Measurements from ENCODE around the gene KMT5C.

KMT5C gene

DNA sequence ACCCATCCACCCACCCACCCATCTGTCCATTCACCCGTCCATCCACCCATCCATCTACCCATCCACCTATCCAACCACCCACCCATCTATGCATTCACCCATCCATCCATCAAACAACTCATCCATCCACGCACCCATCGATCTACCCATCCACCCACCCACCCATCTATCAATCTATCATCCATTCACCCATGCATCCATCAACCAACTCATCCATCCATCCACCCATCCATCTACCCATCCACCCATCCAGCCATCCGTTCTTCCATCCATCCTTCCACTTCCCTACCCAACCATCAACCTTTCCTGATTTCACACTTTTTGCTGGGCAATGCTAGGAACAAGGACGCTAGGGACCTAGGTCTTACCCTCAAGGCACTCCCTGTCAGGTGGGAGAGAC, 42.3 kb downstream of the KMT5C start:
- TF ChIP-seq, protein P1, sequence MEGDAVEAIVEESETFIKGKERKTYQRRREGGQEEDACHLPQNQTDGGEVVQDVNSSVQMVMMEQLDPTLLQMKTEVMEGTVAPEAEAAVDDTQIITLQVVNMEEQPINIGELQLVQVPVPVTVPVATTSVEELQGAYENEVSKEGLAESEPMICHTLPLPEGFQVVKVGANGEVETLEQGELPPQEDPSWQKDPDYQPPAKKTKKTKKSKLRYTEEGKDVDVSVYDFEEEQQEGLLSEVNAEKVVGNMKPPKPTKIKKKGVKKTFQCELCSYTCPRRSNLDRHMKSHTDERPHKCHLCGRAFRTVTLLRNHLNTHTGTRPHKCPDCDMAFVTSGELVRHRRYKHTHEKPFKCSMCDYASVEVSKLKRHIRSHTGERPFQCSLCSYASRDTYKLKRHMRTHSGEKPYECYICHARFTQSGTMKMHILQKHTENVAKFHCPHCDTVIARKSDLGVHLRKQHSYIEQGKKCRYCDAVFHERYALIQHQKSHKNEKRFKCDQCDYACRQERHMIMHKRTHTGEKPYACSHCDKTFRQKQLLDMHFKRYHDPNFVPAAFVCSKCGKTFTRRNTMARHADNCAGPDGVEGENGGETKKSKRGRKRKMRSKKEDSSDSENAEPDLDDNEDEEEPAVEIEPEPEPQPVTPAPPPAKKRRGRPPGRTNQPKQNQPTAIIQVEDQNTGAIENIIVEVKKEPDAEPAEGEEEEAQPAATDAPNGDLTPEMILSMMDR (IDR thresholded peaks at IDR 0.05) = no peak
- H3K9me3 ChIP-seq = no peaks in the 10 kb centered on the region
- H3K27me3 ChIP-seq = peaks cover 0 to 9% of the 10 kb centered on the region in 2 donors
- H3K4me1 ChIP-seq = peaks cover 0 to 24% (median 23%) of the 10 kb centered on the region in 4 donors
- H3K36me3 ChIP-seq = peaks cover 0 to under 1% (median under 1%) of the 10 kb centered on the region in 3 donors
- DNase-seq = no peak
- H3K4me3 ChIP-seq = no peak overlapping the region
- no peak overlapping the region for H3K27ac ChIP-seq
- intact Hi-C loops (cut with DNase I; ENCODE audit: low total_unique reads) = loop anchor here (5.0 kb wide), 1 partner anchor 80 kb away; no protein-coding TSS in a partner anchor

DNA sequence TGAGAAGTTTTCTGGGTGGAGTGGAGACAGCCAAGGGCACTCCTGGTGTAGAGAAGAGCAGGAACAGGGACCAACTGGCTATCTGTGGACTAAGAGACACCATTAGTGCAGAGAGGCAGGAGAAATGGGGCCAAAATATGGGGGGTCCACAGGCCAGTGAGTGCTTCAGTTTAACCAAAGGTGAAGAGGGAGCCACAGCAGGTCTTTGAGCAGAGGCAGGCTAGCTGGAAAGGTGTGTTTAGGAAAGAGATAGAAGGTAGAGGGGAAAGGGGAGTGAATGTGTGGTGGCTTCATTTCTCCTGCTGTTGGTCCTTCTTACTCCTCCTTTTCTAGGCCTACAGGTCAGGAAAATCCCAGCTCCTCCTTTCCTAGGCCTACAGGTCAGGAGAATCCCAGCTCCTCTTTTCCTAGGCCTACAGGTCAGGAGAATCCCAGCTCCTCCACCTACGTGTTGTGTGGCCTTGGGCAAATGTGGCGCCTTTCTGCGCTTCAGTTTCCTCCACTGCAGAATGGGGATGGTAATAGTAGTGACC, 42.9 kb downstream of the KMT5C start:
- DNase-seq = no peak
- Histone ChIP-seq H3K27me3 (peaks cover 0 to 4% of the 10 kb centered on the region in 2 donors), H3K4me1 (peaks cover 0 to 30% (median 29%) of the 10 kb centered on the region in 4 donors), H3K36me3 (peaks cover 0 to 7% (median 6%) of the 10 kb centered on the region in 3 donors), H3K9me3 (no peaks in the 10 kb centered on the region), H3K4me3 (no peak overlapping the region), H3K27ac (no peak overlapping the region)
- intact Hi-C loops (cut with DNase I; ENCODE audit: low total_unique reads) = loop anchor here (5.0 kb wide), 1 partner anchor 80 kb away; no protein-coding TSS in a partner anchor
- TF ChIP-seq, protein P1 (IDR thresholded peaks at IDR 0.05) = no peak

GRCh38 chr19:55383279-55384130, 43.8 kb downstream of the KMT5C start:
- H3K27me3 ChIP-seq = no peaks in the 10 kb centered on the region
- peak overlapping the region; percentile 85 to 94 for H3K27ac ChIP-seq
- peaks cover 0 to 39% (median 38%) of the 10 kb centered on the region in 4 donors for H3K4me1 ChIP-seq
- peak overlapping the region; percentile 78 to 93 for H3K4me3 ChIP-seq
- TF ChIP-seq, protein P1 (IDR thresholded peaks at IDR 0.05) = peak in 1 of 2 experiments; percentile 17
- intact Hi-C loops (cut with DNase I; ENCODE audit: low total_unique reads) = loop anchor here (2.0 to 5.0 kb wide), 2 partner anchors 45 to 81 kb away; partner anchors contain the start of gene KMT5C
- no peaks in the 10 kb centered on the region for H3K9me3 ChIP-seq
- no peak for DNase-seq
- peaks cover 2 to 16% (median 16%) of the 10 kb centered on the region in 3 donors for H3K36me3 ChIP-seq

GRCh38 chr19:55384131-55384919, 44.6 kb downstream of the KMT5C start, which contains the start of gene TMEM238:
Gene TMEM238, minus strand, starts transcription at chr19:55384292. Its CDS starts 33 bp downstream, at chr19:55384259.
- DNase-seq = no peak
- peaks cover 0 to 47% (median 45%) of the 10 kb centered on the region in 4 donors for H3K4me1 ChIP-seq
- TF ChIP-seq, protein P1 (IDR thresholded peaks at IDR 0.05) = no peak
- peaks cover 4 to 24% (median 24%) of the 10 kb centered on the region in 3 donors for H3K36me3 ChIP-seq
- H3K27ac ChIP-seq = peak within 1 kb of the TSS; percentile 85 to 94
- no peaks in the 10 kb centered on the region for H3K27me3 ChIP-seq
- H3K4me3 ChIP-seq = peak within 1 kb of the TSS; percentile 78 to 93
- no peaks in the 10 kb centered on the region for H3K9me3 ChIP-seq
- intact Hi-C loops (cut with DNase I; ENCODE audit: low total_unique reads) = loop anchor here (2.0 to 5.0 kb wide), 2 partner anchors 46 to 82 kb away; partner anchors contain the start of gene KMT5C

All from tibial artery (tissue), 4 donors.